Effector memory CD4-positive, alpha-beta T cell (primary cell): Measurements from ENCODE around the gene LTBP2.

Experiments
- DNase-seq, 3 donors: peaks; one replicate each; pipeline ENCODE4 v3.0.0-alpha.2; 2020
- H3K27ac ChIP-seq: 2 replicates; pipeline ENCODE4 v1.7.0; 2013; ENCODE audit warnings: mild to moderate bottlenecking, low read length, moderate library complexity; ENCODE audit not compliant: insufficient read depth, poor library complexity, severe bottlenecking
- H3K27me3 ChIP-seq: replicated peaks from 2 replicates; pipeline ENCODE4 v1.7.0; 2013; ENCODE audit warnings: mild to moderate bottlenecking, low read length; ENCODE audit not compliant: insufficient read depth, control insufficient read depth, poor library complexity, severe bottlenecking
- H3K36me3 ChIP-seq: 2 replicates; pipeline ENCODE4 v1.7.0; 2013; ENCODE audit warnings: mild to moderate bottlenecking, low read length, moderate library complexity; ENCODE audit not compliant: control insufficient read depth, insufficient read depth
- H3K4me1 ChIP-seq: 2 replicates; pipeline ENCODE4 v1.7.0; 2013; ENCODE audit warnings: low read length, mild to moderate bottlenecking; ENCODE audit not compliant: control insufficient read depth, insufficient read depth, poor library complexity, severe bottlenecking
- H3K4me3 ChIP-seq: 2 replicates; pipeline ENCODE4 v1.7.0; 2013; ENCODE audit warnings: low read length, low read depth, mild to moderate bottlenecking; ENCODE audit not compliant: insufficient read depth, poor library complexity, severe bottlenecking
- H3K9me3 ChIP-seq: 2 replicates; pipeline ENCODE4 v1.7.0; 2013; ENCODE audit warnings: mild to moderate bottlenecking, low read length, moderate library complexity; ENCODE audit not compliant: control insufficient read depth

LTBP2 gene

GRCh38 chr14:74638966-74639365, 26.9 kb upstream of the LTBP2 start:
- H3K36me3 ChIP-seq = no peaks in the 10 kb centered on the region
- H3K27ac ChIP-seq = no peak overlapping the region
- no peaks in the 10 kb centered on the region for H3K9me3 ChIP-seq
- no peaks in the 10 kb centered on the region for H3K27me3 ChIP-seq
- DNase-seq = no peak
- no peak overlapping the region for H3K4me3 ChIP-seq
- no peaks in the 10 kb centered on the region for H3K4me1 ChIP-seq

DNA sequence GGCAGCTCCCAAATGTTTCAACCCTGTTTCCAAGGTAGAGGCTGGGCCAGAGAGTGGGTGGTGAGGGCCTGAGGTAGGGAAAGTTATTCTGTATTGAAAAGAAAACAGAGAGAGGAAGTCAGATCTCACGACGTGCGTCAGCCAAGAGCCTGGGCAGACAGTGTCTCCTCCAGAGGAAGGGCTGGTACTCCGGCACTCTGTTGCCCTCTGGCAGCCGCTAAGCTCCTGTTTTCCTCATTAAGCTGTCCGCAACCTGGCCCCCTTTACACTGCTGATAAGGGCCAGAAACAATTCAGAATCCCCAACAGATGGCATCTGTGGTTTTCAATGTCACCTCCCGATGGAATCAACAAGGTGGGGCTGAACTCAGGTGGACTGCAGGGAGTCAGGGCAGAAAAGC, 26.0 kb upstream of the LTBP2 start:
- H3K4me1 ChIP-seq = no peaks in the 10 kb centered on the region
- no peak overlapping the region for H3K4me3 ChIP-seq
- no peak for DNase-seq
- no peaks in the 10 kb centered on the region for H3K9me3 ChIP-seq
- no peak overlapping the region for H3K27ac ChIP-seq
- no peaks in the 10 kb centered on the region for H3K36me3 ChIP-seq
- no peaks in the 10 kb centered on the region for H3K27me3 ChIP-seq

DNA sequence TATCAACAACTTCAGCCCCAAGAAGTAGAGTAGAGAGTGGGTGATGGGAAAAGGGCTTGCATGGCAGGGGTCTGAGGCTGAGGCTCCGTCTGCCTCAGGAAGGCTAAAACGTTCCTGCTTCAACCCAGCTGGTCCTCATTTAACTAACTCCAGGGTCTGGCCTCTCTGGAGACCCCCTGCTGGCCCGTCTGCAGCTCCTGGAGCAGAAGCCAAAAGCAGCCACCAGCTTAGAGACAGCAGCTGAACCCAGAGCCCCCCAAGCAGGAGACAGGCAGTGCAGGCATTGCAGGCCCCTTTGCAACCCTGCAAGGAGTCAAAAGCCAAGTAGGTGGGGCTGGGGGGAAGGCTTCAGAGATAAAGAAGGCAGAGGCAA, 25.1 kb upstream of the LTBP2 start:
- Histone ChIP-seq H3K27ac (no peak overlapping the region), H3K4me3 (no peak overlapping the region), H3K36me3 (no peaks in the 10 kb centered on the region), H3K9me3 (no peaks in the 10 kb centered on the region), H3K4me1 (no peaks in the 10 kb centered on the region), H3K27me3 (no peaks in the 10 kb centered on the region)
- DNase-seq = no peak

DNA sequence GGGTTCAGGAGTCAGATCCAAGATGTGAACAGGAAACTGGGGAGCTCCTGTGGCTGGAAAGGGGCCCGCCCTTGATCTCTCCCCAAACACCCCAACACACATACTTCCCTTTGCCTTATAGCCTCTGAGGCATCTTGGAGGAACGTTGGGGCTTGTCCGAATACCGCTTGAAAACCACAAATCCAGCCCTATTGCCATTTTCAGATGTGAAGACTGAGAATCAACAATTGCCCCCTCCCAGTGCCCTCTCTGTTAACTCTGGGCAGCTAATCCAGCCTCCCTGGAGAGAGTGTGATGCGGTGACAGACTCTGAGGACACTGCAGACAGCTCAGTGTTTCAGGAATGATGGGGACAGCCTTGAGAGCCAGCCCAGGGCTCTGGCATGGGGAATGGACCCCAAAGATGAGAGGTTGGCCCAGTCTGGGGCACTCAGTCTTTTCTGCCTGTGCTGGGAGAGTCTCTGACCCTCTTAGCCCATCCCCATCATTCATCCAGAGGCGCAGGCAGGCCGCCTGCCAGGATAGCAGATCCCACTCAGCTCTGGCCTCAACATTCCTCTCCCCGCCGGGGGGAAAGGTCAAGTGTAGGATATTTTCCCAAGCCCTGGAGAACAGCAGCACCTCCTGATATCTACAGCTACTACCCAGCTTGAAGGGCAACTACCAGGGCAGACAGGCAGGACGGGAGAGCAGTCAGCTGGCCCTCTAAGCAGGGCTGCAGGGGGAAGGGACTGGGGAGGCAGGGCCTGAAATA, 24.6 kb upstream of the LTBP2 start:
- no peaks in the 10 kb centered on the region for H3K9me3 ChIP-seq
- H3K36me3 ChIP-seq = no peaks in the 10 kb centered on the region
- H3K27me3 ChIP-seq = no peaks in the 10 kb centered on the region
- H3K4me1 ChIP-seq = no peaks in the 10 kb centered on the region
- no peak overlapping the region for H3K27ac ChIP-seq
- no peak for DNase-seq
- H3K4me3 ChIP-seq = no peak overlapping the region

- Histone ChIP-seq H3K4me1 (no peaks in the 10 kb centered on the region), H3K27me3 (no peaks in the 10 kb centered on the region), H3K9me3 (no peaks in the 10 kb centered on the region), H3K4me3 (no peak overlapping the region), H3K36me3 (no peaks in the 10 kb centered on the region), H3K27ac (no peak overlapping the region)
- DNase-seq = no peak
Measured at GRCh38 chr14:74635847-74636246, 23.8 kb upstream of the LTBP2 start.

DNA sequence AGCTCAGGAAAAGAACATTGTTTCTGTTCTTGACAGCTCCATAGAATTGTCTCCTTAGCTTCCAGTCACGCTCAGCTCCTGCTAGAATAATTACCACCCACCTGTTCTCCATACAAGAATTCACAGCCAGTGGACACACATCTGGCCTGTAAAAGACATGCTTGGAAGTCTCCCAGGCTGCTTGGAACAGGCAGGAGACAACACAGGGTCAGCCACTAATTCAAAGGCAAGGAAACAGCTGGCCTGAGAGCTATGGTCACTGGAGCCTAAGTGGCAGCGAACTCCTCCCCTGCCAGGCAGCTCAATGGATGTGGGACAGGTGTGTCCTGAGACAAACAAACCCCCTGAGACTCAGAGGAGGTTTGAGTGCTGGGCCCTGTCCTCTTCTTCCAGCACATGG, 22.9 kb upstream of the LTBP2 start:
- H3K9me3 ChIP-seq = no peaks in the 10 kb centered on the region
- H3K4me1 ChIP-seq = no peaks in the 10 kb centered on the region
- no peak for DNase-seq
- H3K36me3 ChIP-seq = no peaks in the 10 kb centered on the region
- no peak overlapping the region for H3K4me3 ChIP-seq
- H3K27me3 ChIP-seq = no peaks in the 10 kb centered on the region
- H3K27ac ChIP-seq = no peak overlapping the region

DNA sequence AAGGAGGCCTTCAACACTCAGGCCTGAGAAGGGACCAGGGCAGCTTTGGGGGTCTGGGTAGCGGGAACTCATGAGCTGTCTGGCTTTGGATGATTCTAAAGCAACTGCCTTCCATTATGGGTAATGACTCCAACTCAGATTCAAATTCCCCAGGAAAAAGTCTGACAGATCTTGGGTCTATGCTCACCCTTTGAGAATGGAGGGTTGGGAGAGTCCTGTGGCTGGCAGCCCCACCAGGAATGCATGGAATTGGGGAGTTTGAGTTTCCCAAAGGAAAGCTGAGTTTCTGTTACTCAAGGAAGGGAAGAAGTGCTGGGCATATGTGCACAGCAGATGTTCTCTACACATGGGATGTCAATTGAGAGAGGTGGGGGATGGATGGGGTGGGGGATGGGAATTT, 22.4 kb upstream of the LTBP2 start:
- Histone ChIP-seq H3K27ac (no peak overlapping the region), H3K27me3 (no peaks in the 10 kb centered on the region), H3K4me1 (no peaks in the 10 kb centered on the region), H3K9me3 (no peaks in the 10 kb centered on the region), H3K4me3 (no peak overlapping the region), H3K36me3 (no peaks in the 10 kb centered on the region)
- DNase-seq = no peak

DNA sequence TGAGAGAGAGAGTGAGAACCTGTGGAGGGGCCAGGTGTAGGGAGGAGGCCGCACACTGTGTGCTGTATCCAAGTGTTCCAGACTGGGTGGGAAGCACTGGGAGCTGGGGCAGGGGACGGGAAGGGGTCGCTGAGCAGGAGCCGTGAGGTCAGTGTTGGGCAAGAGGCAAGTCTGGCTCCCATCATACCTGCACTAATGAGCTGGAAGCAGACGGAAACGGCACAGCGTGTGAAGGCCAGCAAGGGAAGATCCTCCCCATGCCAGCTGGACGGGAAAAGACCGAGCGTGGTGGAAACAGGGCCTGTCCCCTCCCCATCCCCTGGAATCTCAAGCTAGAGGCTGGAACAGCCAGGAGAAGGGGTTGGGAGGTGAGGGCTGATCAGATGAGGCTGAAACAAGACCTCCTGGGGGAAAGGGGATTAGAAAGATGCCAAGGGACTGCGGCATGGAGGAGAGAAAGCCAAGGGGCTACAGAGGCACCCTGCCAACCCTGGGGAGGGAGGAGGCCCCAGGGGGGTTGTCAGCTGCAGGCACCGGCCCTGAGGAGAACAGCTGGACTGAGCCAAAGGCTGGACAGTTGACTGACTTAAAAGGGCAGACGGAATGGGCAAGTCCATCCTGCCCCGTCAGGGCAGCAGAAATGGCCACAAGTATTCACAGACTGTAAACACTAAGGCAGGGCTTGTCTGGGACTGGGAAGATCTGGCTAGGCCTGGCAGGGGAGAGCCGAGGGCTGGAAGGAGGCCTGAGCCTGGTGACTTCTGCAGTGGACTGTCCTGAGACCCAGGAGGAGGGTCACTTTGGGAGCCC, 19.0 kb upstream of the LTBP2 start:
- Histone ChIP-seq H3K9me3 (no peaks in the 10 kb centered on the region), H3K36me3 (no peaks in the 10 kb centered on the region), H3K4me1 (no peaks in the 10 kb centered on the region), H3K27ac (no peak overlapping the region), H3K27me3 (no peaks in the 10 kb centered on the region), H3K4me3 (no peak overlapping the region)
- no peak for DNase-seq

DNA sequence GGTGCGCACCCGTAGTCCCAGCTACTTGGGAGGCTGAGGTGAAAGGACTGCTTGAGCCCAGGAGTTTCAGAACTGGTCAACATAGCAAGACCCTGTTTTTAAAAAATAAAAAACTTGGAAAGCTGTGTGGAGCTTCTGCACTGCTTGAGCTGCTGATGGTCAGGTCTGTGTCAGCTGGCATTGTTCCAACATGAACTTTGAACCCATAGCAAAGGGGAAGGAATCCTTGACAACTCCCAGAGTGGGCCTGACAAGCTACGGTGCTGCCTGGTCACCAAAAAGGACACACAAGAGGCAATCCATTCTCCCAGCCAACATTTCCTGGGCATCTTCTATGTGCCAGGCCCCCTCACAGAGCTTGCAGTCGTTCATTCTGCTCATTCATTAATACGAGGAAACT, 16.4 kb upstream of the LTBP2 start:
- H3K4me1 ChIP-seq = no peaks in the 10 kb centered on the region
- DNase-seq = no peak
- H3K4me3 ChIP-seq = no peak overlapping the region
- H3K9me3 ChIP-seq = no peaks in the 10 kb centered on the region
- H3K27ac ChIP-seq = no peak overlapping the region
- no peaks in the 10 kb centered on the region for H3K36me3 ChIP-seq
- no peaks in the 10 kb centered on the region for H3K27me3 ChIP-seq

DNA sequence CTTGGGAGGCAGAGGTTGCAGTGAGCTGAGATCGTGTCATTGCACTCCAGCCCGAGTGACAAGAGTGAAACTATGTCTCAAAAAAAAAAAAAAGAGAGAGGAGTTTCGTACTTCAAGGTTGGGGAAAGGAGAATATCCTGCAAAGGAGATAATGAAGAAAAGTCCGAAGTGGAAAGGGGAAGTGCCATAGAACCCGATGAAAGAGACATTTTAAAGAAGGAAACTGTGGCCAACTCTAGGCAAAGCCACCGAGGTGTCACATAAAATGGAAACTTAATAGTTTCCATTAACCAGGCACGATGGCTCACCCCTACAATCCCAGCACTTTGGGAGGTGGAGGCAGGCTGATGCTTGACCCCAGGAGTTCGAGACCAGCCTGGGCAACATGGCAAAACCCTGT, 15.0 kb upstream of the LTBP2 start:
- Histone ChIP-seq H3K4me3 (no peak overlapping the region), H3K36me3 (no peaks in the 10 kb centered on the region), H3K9me3 (no peaks in the 10 kb centered on the region), H3K27me3 (no peaks in the 10 kb centered on the region), H3K4me1 (no peaks in the 10 kb centered on the region), H3K27ac (no peak overlapping the region)
- DNase-seq = no peak
